A673 (cell line): ENCODE measurements around the gene SMIM13. TPM values are rescaled to one million over a fixed set of nuclear protein-coding genes. Genes with fewer than 3 reads are reported as not detected.

Experiments
- BruUV-seq: library from RNA; stranded (reverse); fragments of 400-500 nt; replicated peaks from 2 replicates; lab custom pipeline; 2021; lab: Mats Ljungman, UMichigan
- CTCF ChIA-PET: fragments of 300-600 bp; sonication (Branson Sonifier 250); formaldehyde crosslinking; loops from one replicate; lab custom pipeline; 2022; ENCODE audit warnings: antibody characterized with exemption; lab: Charles Lee
- POLR2A ChIA-PET: fragments of 300-600 bp; sonication (Branson Sonifier 250); formaldehyde crosslinking; loops from one replicate; lab custom pipeline; 2022; ENCODE audit warnings: antibody characterized with exemption; ENCODE audit not compliant: low non-redundant PET; lab: Charles Lee
- DNase-seq: peaks from one replicate; pipeline ENCODE4 v3.0.0-alpha.2; 2015; ENCODE audit warnings: low spot score
- H3K27ac ChIP-seq: fragments of 200-600 bp; sonication (generic); 2 replicates; pipeline ENCODE4 v1.5.1; 2016; ENCODE audit warnings: mixed run types, low read depth, mild to moderate bottlenecking, mixed read lengths, antibody characterized with exemption, low read length; ENCODE audit not compliant: poor library complexity, severe bottlenecking
- H3K27me3 ChIP-seq: fragments of 200-600 bp; sonication (generic); replicated peaks from 2 replicates; pipeline ENCODE4 v1.6.1; 2017; ENCODE audit warnings: mixed run types, low read depth, mild to moderate bottlenecking, mixed read lengths, antibody characterized with exemption, low read length; ENCODE audit not compliant: insufficient read depth, poor library complexity
- H3K36me3 ChIP-seq: fragments of 200-600 bp; sonication (generic); 2 replicates; pipeline ENCODE4 v1.6.1; 2016; ENCODE audit warnings: mixed run types, mild to moderate bottlenecking, mixed read lengths, antibody characterized with exemption, low read length; ENCODE audit not compliant: insufficient read depth, poor library complexity, severe bottlenecking
- H3K4me1 ChIP-seq: fragments of 200-600 bp; sonication (generic); 2 replicates; pipeline ENCODE4 v1.6.1; 2017; ENCODE audit warnings: mixed run types, mild to moderate bottlenecking, mixed read lengths, antibody characterized with exemption, low read length; ENCODE audit not compliant: insufficient read depth, poor library complexity, severe bottlenecking
- H3K4me3 ChIP-seq: fragments of 200-600 bp; sonication (generic); 2 replicates; pipeline ENCODE4 v1.5.1; 2016; ENCODE audit warnings: low read depth, mixed run types, mild to moderate bottlenecking, mixed read lengths, low read length; ENCODE audit not compliant: poor library complexity, severe bottlenecking
- H3K9me3 ChIP-seq: fragments of 200-600 bp; sonication (generic); 2 replicates; pipeline ENCODE4 v1.6.1; 2016; ENCODE audit warnings: mixed run types, low read depth, mild to moderate bottlenecking, mixed read lengths, antibody characterized with exemption, low read length; ENCODE audit not compliant: poor library complexity, severe bottlenecking
- CTCF ChIP-seq: fragments of 300-800, 200-600 bp; sonication (generic); conservative IDR thresholded peaks from 2 replicates; pipeline ENCODE4 v1.5.1; 2017; ENCODE audit warnings: low read depth, mild to moderate bottlenecking, antibody characterized with exemption, low read length, moderate library complexity, mixed read lengths
- EZH2 ChIP-seq: fragments of 200-600 bp; sonication (generic); IDR thresholded peaks from 2 replicates; pipeline ENCODE4 v1.6.1; 2017; ENCODE audit warnings: borderline replicate concordance, low read depth, mild to moderate bottlenecking, mixed read lengths, antibody characterized with exemption, low read length; ENCODE audit not compliant: poor library complexity, severe bottlenecking
- intact Hi-C: fragments of 100-400 bp; cut with micrococcal nuclease; formaldehyde crosslinking; loops from one replicate; pipeline ENCODE4 v1.10.0; 2022; ENCODE audit not compliant: unreplicated experiment
- total RNA-seq: library from RNA; stranded (reverse); gene quantifications from 2 replicates; pipeline ENCODE4 v1.2.3, GENCODE V29; 2021

Gene SMIM13
- total RNA-seq, 1 experiment from 2014 or later = 18.9 TPM

- TF ChIP-seq EZH2 (no peak), CTCF (no peak)
- Histone ChIP-seq H3K27me3 (no peaks in the 10 kb centered on the region), H3K4me1 (peaks cover 17% of the 10 kb centered on the region), H3K27ac (no peak overlapping the region), H3K4me3 (no peak overlapping the region), H3K9me3 (no peaks in the 10 kb centered on the region), H3K36me3 (no peaks in the 10 kb centered on the region)
- DNase-seq = no peak
- ChIA-PET POLR2A (no interaction called here), CTCF (no interaction called here)
- intact Hi-C loops = no loop called here
- BruUV-seq = no TSS peak
Observed at GRCh38 chr6:11141295-11141694, 47.7 kb downstream of the SMIM13 start.

- Histone ChIP-seq H3K9me3 (no peaks in the 10 kb centered on the region), H3K27ac (no peak overlapping the region), H3K27me3 (no peaks in the 10 kb centered on the region), H3K36me3 (no peaks in the 10 kb centered on the region), H3K4me3 (no peak overlapping the region), H3K4me1 (peaks cover 6% of the 10 kb centered on the region)
- DNase-seq = no peak
- CTCF ChIA-PET = interaction anchor here (2.1 kb wide), 1 partner anchor 354 kb away, joined by 9 read pairs; no protein-coding TSS in a partner anchor
- TF ChIP-seq CTCF (no peak), EZH2 (no peak)
- BruUV-seq = no TSS peak
- POLR2A ChIA-PET = no interaction called here
- intact Hi-C loops = no loop called here
Observed at GRCh38 chr6:11142296-11143027, 48.8 kb downstream of the SMIM13 start.

GRCh38 chr6:11143394-11144371 is 50.0 kb downstream of the SMIM13 start:
- POLR2A ChIA-PET = interaction anchor here (0.7 kb wide), 1 partner anchor 322 kb away, joined by 3 read pairs; no protein-coding TSS in a partner anchor
- intact Hi-C loops = loop anchor here (1.0 to 2.0 kb wide), 2 partner anchors 353 to 431 kb away; no protein-coding TSS in a partner anchor
- CTCF ChIA-PET = interaction anchor here (2.1 kb wide), 1 partner anchor 352 kb away, joined by 9 read pairs; no protein-coding TSS in a partner anchor
- TF ChIP-seq EZH2 = no peak
- TF ChIP-seq CTCF = no peak
- BruUV-seq = no TSS peak
- H3K4me3 ChIP-seq = no peak overlapping the region
- no peaks in the 10 kb centered on the region for H3K27me3 ChIP-seq
- DNase-seq = peak; percentile 69
- no peaks in the 10 kb centered on the region for H3K9me3 ChIP-seq
- no peak overlapping the region for H3K27ac ChIP-seq
- no peaks in the 10 kb centered on the region for H3K36me3 ChIP-seq
- H3K4me1 ChIP-seq = peaks cover 6% of the 10 kb centered on the region
